ENCODE measurements around the gene MOB4. TPM values are rescaled to one million over a fixed set of nuclear protein-coding genes. Genes with fewer than 3 reads are reported as not detected.
"Not testable (repeated sequence)": the region's sequence is repeated elsewhere in the genome, so short reads cannot be mapped to it uniquely, and the experiment has no call there.

The MOB4 gene
- total RNA-seq, 1 donor from 2014 or later, result 30.4 TPM

DNA sequence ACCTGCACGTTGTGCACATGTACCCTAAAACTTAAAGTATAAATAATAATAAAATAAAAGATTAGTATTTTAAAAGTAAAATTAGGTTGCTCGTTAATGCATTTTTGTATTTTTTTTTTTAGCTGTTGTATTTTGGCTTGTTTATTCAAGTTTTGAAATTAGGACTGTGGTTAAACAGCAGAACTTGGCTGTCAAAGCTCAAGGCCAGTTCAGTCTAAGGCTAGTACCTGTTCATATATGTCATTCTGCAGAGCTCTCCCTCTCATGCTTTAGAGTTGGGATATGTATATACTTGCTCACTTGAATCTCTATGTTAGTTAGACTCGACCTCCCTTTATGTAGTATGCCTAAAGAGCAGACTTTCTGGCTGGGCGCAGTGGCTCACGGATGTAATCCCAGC lies 32.7 kb downstream of the MOB4 start:
- Mint-ChIP-seq H3K4me3 (ENCODE audit: unreplicated experiment) (no peak overlapping the region), H3K27ac (ENCODE audit: unreplicated experiment) (no peak overlapping the region), H3K36me3 (ENCODE audit: low read depth, unreplicated experiment) (peaks cover 6% of the 10 kb centered on the region), H3K27me3 (ENCODE audit: low read depth, unreplicated experiment) (no peaks in the 10 kb centered on the region), H3K4me1 (ENCODE audit: low read depth, unreplicated experiment) (no peaks in the 10 kb centered on the region), H3K9me3 (ENCODE audit: unreplicated experiment) (no peaks in the 10 kb centered on the region)
- H3K27me3 ChIP-seq (ENCODE audit: insufficient read depth, low read length), result no peaks in the 10 kb centered on the region
- FAIRE-seq (no peak), DNase-seq (ENCODE audit: low read depth) (no peak)
- H3K9me3 ChIP-seq (ENCODE audit: insufficient read depth, low read depth, low read length), result no peaks in the 10 kb centered on the region
- H3K9ac ChIP-seq (ENCODE audit: low read length), result no peak overlapping the region
- peaks cover 5% of the 10 kb centered on the region for H4K20me1 ChIP-seq (ENCODE audit: insufficient read depth, low read length)
- H3K79me2 ChIP-seq (ENCODE audit: insufficient read depth, low read length), result peaks cover 12% of the 10 kb centered on the region
- H3K4me2 ChIP-seq (ENCODE audit: low read length), result no peak overlapping the region
- H3K27ac ChIP-seq (ENCODE audit: low read depth, low read length), result no peak overlapping the region
- no peak overlapping the region for H2AFZ ChIP-seq (ENCODE audit: low read depth, low read length)
- TF ChIP-seq, protein P1, sequence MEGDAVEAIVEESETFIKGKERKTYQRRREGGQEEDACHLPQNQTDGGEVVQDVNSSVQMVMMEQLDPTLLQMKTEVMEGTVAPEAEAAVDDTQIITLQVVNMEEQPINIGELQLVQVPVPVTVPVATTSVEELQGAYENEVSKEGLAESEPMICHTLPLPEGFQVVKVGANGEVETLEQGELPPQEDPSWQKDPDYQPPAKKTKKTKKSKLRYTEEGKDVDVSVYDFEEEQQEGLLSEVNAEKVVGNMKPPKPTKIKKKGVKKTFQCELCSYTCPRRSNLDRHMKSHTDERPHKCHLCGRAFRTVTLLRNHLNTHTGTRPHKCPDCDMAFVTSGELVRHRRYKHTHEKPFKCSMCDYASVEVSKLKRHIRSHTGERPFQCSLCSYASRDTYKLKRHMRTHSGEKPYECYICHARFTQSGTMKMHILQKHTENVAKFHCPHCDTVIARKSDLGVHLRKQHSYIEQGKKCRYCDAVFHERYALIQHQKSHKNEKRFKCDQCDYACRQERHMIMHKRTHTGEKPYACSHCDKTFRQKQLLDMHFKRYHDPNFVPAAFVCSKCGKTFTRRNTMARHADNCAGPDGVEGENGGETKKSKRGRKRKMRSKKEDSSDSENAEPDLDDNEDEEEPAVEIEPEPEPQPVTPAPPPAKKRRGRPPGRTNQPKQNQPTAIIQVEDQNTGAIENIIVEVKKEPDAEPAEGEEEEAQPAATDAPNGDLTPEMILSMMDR (IDR thresholded peaks at IDR 0.05; ENCODE audit: insufficient read depth, low read depth, low read length), result no peak
- no peak for TF ChIP-seq EZH2 (IDR thresholded peaks at IDR 0.05; ENCODE audit: insufficient read depth, low read length)
- H3K4me1 ChIP-seq (ENCODE audit: insufficient read depth, low read length), result no peaks in the 10 kb centered on the region
- H3K36me3 ChIP-seq (ENCODE audit: insufficient read depth, low read length), result peaks cover 31% of the 10 kb centered on the region
- H3K4me3 ChIP-seq (ENCODE audit: insufficient read depth, low read depth, low read length), result no peak overlapping the region

DNA sequence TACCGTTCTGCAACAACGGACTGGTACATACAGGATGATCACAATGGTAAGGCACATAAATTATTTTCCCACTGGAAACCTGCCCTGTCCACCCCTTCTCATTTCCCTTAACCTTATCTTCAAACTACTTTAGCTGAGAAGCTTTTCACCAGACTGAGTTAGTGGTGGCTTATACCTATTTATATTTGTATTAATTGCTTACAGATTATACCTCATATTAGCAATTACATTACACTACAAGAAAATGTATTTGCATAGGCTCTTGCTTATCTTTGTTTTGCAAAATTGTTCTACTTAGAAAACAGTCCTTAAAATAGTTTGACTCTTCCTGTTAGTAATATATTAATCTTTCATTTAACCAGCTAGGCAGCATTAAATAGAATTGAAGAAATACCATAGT lies 35.4 kb downstream of the MOB4 start:
- not testable (repeated sequence) for H3K27ac ChIP-seq (ENCODE audit: low read depth, low read length); H3K79me2 ChIP-seq (ENCODE audit: insufficient read depth, low read length); H3K27me3 Mint-ChIP-seq (ENCODE audit: low read depth, unreplicated experiment); H3K9me3 ChIP-seq (ENCODE audit: insufficient read depth, low read depth, low read length); H3K4me1 Mint-ChIP-seq (ENCODE audit: low read depth, unreplicated experiment); H3K4me3 Mint-ChIP-seq (ENCODE audit: unreplicated experiment); H3K4me1 ChIP-seq (ENCODE audit: insufficient read depth, low read length); DNase-seq (ENCODE audit: low read depth); H3K4me3 ChIP-seq (ENCODE audit: insufficient read depth, low read depth, low read length); H2AFZ ChIP-seq (ENCODE audit: low read depth, low read length); H3K36me3 Mint-ChIP-seq (ENCODE audit: low read depth, unreplicated experiment); H3K9me3 Mint-ChIP-seq (ENCODE audit: unreplicated experiment); FAIRE-seq; H3K4me2 ChIP-seq (ENCODE audit: low read length); H3K27ac Mint-ChIP-seq (ENCODE audit: unreplicated experiment); H3K9ac ChIP-seq (ENCODE audit: low read length); H4K20me1 ChIP-seq (ENCODE audit: insufficient read depth, low read length); H3K27me3 ChIP-seq (ENCODE audit: insufficient read depth, low read length)
- peaks cover 35% of the 10 kb centered on the region for H3K36me3 ChIP-seq (ENCODE audit: insufficient read depth, low read length)

DNA sequence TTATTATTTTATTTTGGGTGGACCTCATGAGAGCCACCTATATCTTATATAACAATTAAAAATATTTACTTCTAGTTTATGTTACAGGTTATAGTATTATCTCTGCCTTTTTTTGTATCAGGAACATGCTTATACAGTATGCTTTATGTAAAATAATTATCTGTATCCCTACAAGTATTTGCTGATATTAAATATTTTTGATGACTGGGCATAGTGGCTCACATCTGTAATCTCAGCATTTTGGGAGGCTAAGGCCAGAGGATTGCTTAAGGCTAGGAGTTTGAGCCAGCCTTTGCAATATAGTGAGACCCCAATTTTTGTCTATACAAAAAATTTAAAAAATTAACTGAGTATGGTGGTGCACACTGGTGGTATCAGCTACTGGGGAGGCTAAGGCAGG lies 39.6 kb downstream of the MOB4 start:
- TF ChIP-seq, protein P1 (IDR thresholded peaks at IDR 0.05; ENCODE audit: insufficient read depth, low read depth, low read length), result no peak
- TF ChIP-seq EZH2 (IDR thresholded peaks at IDR 0.05; ENCODE audit: insufficient read depth, low read length), result no peak
- H3K9me3 Mint-ChIP-seq (ENCODE audit: unreplicated experiment), result no peaks in the 10 kb centered on the region
- Histone ChIP-seq H3K4me1 (ENCODE audit: insufficient read depth, low read length) (no peaks in the 10 kb centered on the region), H3K9me3 (ENCODE audit: insufficient read depth, low read depth, low read length) (no peaks in the 10 kb centered on the region), H3K36me3 (ENCODE audit: insufficient read depth, low read length) (peaks cover 24% of the 10 kb centered on the region), H4K20me1 (ENCODE audit: insufficient read depth, low read length) (no peaks in the 10 kb centered on the region), H3K4me3 (ENCODE audit: insufficient read depth, low read depth, low read length) (no peak overlapping the region), H3K79me2 (ENCODE audit: insufficient read depth, low read length) (no peaks in the 10 kb centered on the region), H3K4me2 (ENCODE audit: low read length) (no peak overlapping the region), H3K9ac (ENCODE audit: low read length) (no peak overlapping the region), H3K27me3 (ENCODE audit: insufficient read depth, low read length) (no peaks in the 10 kb centered on the region), H2AFZ (ENCODE audit: low read depth, low read length) (no peak overlapping the region), H3K27ac (ENCODE audit: low read depth, low read length) (no peak overlapping the region)
- H3K4me3 Mint-ChIP-seq (ENCODE audit: unreplicated experiment), result no peak overlapping the region
- DNase-seq (ENCODE audit: low read depth) (no peak), FAIRE-seq (no peak)
- no peaks in the 10 kb centered on the region for H3K27me3 Mint-ChIP-seq (ENCODE audit: low read depth, unreplicated experiment)
- no peak overlapping the region for H3K27ac Mint-ChIP-seq (ENCODE audit: unreplicated experiment)
- H3K4me1 Mint-ChIP-seq (ENCODE audit: low read depth, unreplicated experiment), result peaks cover 4% of the 10 kb centered on the region
- peaks cover 2% of the 10 kb centered on the region for H3K36me3 Mint-ChIP-seq (ENCODE audit: low read depth, unreplicated experiment)
